GM20000 (cell line): ENCODE measurements around the gene GZMM.

Experiments used
- DNase-seq: peaks from one replicate; pipeline ENCODE4 v3.0.0; 2012; ENCODE audit warnings: low spot score
- CTCF ChIP-seq: IDR thresholded peaks from 2 replicates; pipeline ENCODE4 v1.5.1; 2012; ENCODE audit warnings: mild to moderate bottlenecking, control low read depth; ENCODE audit errors: extremely low read depth, missing control alignments

Gene GZMM

DNA sequence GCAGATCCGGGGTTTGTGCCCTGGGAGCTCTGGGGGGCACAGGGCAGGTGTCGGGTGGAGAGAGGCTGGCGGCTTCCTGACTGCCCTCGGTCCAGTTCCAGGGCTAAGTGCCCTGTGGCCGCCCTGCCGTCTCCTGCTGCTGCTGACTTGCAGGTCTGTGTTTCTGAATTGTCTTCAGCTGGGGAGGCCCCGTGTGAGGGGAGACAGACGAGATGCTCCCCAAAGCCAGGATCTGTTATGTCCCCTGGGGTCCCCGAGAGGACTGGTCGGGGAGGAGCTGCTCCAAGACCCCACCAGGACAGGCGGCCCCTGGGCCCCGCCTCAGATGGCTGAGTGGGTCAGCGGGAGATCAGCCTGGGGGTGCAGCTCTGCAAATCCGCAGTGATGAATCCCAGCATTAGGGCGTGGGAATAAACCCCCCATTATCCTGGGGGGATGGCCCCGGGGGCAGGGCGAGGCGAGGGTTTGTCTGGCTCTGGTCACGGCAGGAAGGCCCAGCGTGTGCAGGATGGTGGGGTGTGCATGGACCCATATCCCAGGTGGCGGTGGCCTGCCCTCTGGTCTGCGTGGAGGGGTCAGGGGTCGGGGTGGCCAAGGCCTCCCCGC lies 50.5 kb downstream of the GZMM start:
- no peak for TF ChIP-seq CTCF
- no peak for DNase-seq

DNA sequence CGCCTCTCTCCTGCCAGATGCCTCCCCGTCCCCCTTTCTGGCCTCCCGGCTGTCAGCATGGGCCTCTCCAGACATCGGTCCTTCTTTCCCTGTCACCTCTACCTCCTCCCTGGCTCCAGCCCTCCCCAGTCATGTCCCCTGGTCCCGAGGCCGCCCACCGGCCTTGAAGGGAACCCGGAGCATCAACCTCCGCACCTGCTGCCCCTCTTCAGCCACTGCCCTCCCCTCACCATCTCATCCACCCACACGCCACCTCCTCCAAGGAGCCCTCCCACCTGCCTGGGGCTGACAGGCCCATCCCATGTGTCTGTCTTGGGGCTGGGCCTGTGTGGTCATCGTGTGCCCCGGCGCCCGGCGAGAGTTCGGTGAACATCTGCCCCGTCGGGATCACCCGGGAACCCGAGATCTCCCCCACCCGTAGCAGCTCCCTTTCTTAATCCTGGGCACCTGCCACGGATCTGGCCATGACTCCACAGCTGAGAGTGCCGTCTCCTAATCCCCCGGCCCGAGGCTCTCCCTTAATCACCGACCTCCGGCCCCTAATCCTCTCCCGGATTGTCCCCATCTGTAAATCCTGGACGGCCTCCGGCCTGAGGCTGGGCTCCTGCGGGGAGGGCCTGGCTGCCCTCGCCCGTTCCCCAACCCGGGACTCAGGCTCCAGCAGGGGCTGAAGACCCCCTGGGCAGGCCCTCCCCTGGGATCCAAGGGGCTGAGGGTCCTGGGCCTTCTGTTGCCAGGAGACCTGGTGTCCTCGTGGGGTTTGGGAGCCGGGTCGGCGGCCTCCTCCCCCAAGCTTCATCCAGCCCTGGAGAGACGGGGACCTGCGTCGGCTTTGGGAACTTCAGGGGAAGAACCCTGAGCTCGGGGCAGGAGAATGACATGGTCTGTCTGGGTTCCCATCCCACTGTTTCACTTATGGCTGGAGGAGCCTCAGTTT lies 51.7 kb downstream of the GZMM start:
- TF ChIP-seq CTCF, result no peak

DNA sequence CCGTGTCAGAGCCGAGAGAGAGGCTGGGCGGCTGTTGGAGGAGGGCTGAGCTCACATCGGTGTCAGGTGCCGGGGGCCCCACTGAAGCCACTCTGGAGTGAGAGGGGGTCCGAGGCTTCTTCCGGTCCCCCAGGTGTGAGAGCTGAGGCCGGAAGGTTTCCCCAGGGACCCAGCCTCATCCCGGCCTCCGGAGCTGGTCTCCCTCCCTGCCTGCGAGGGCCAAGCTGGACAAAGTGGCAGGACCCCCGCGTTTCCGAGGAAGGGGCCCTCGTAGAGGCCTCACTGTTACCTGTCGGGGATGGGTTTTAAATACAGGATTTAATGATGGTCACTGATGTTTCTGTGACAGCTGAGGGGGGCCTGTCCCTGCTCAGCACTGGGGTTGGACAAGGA lies 52.4 kb downstream of the GZMM start:
- TF ChIP-seq CTCF, result no peak
- no peak for DNase-seq

More for the DNA sequence above, 51.7 kb downstream of the GZMM start:
- no peak for DNase-seq

GRCh38 chr19:597406-598315 lies 53.8 kb downstream of the GZMM start:
- no peak for TF ChIP-seq CTCF
- DNase-seq, result no peak
